GM20431 (cell line): ENCODE data around the gene ORMDL2.

Experiments
- in situ Hi-C: fragments of 300-500 bp; cut with MseI, MboI; formaldehyde crosslinking; loops from one replicate; pipeline ENCODE4 v1.15.0; 2020; ENCODE audit warnings: low sequenced_read_pairs; ENCODE audit not compliant: unreplicated experiment

The ORMDL2 gene, protein sequence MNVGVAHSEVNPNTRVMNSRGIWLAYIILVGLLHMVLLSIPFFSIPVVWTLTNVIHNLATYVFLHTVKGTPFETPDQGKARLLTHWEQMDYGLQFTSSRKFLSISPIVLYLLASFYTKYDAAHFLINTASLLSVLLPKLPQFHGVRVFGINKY

DNA sequence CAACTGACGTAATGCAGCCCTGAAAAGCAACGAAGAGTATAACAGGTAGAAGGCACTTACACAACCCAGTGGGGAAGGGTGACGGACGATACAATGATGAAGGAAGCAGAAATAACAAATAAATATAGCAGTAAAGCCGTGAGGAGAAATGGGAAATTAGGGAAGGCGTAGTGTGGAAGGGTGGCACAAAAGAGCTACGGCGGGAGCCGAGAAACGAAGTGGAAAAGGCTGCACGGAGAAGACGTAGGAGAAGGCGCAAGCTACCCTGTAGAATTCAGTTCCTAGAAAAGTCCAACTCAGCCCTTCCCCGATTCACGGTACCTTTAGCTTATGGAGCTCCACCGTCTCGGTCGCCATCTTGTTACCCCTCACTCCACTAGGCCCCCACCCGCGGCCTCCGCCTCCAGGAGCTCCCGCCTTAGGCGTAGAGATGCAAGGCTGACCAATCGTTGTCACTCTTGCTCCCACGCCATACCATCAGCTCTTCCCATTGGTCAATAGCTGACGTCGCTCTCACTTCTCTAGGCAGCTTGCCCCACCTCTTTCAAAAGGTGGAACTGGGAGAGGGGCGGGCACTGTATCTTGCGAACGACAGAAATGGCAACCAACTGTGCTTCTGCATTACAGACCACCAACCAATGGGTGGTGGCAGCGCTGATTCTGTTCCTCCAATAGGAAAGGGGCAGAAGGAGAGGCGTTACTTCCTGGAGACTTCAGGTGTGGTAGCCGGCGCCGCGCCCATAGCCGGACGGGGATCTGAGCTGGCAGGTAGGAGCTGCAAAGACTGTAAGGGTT is at the start of gene ORMDL2, which contains the start of gene SARNP:
TSS of gene ORMDL2 (plus strand) at position 697 of the 795 bp plus-strand sequence. CDS start 959 bp downstream, outside the sequence.
TSS of gene SARNP (minus strand) at position 380 of the 795 bp plus-strand sequence. CDS start at position 357, 23 bp downstream.
- in situ Hi-C loops: no loop called here

- in situ Hi-C loops: no loop called here
These were observed 46.1 kb upstream of the ORMDL2 start for GRCh38 chr12:55771736-55772135.

- in situ Hi-C loops: no loop called here
These were observed 40.0 kb upstream of the ORMDL2 start for GRCh38 chr12:55777856-55778255.

- in situ Hi-C loops: no loop called here
These were observed 37.2 kb upstream of the ORMDL2 start for GRCh38 chr12:55780685-55781084.

- in situ Hi-C loops: no loop called here
These were observed 29.3 kb upstream of the ORMDL2 start for GRCh38 chr12:55788546-55788945.

DNA sequence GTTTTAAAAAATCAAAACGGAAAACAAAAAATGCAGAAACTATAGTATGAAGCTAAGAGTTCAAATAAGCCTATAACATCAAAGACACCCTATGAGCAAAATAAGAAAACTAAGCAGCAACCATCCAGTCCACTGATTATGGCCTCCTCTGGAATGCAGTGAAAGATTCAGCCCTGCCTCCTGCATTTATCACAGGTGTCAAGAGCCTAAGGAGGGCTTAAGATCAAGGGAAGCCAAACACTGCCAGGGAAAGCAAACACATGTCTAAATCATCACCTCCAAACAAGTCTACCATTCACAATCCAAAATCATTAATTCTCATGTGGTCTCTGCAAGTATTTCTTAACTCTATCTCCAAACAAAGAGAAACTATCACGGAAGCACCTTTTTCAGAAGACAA is 28.7 kb upstream of the ORMDL2 start:
- in situ Hi-C loops: no loop called here

GRCh38 chr12:55789893-55790292 is 27.9 kb upstream of the ORMDL2 start:
- in situ Hi-C loops: no loop called here

DNA sequence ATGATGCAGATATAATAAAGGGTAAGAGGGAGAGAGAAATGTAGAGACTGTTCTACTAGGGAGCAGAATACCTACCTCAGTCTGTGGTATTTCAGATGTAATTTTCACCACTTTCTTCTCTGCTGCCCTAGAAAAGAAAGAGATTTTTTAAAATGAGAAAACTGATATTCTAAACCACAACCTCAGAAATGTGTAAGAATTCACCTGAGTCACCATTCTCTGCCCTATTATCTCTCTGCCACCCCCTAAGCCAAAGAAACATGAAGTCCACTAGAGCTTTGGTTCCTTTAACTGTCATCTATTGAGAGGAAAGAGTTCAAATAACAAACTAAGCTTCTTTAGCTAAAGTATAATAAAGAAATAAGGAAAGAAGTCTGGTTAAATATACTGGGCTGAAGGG is 21.9 kb upstream of the ORMDL2 start:
- in situ Hi-C loops: no loop called here

GRCh38 chr12:55797068-55797467 is 20.8 kb upstream of the ORMDL2 start:
- in situ Hi-C loops: no loop called here

DNA sequence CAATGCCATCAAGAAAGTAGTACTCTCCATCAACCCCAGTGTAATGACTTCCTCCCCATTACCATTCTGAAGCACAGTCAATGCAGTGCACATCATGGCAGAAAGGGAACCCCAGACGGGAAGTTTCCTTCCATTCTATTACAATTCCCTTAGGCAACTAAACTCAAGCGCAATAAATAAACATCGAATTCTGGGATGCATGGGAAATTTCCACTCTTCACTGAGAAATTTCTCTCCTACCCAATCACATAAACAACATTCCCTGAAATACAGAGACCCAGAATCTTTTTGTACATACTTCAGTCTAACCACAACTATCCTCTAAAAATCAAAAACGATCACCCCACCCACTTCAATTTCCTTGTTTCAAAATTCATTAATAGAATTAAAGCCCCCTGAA is 20.3 kb upstream of the ORMDL2 start:
- in situ Hi-C loops: no loop called here

- in situ Hi-C loops: no loop called here
These were observed 10.9 kb upstream of the ORMDL2 start for GRCh38 chr12:55806982-55807381.

GRCh38 chr12:55809274-55809673 is 8.6 kb upstream of the ORMDL2 start:
- in situ Hi-C loops: no loop called here

- in situ Hi-C loops: no loop called here
These were observed 5.8 kb upstream of the ORMDL2 start for GRCh38 chr12:55812088-55812487.

DNA sequence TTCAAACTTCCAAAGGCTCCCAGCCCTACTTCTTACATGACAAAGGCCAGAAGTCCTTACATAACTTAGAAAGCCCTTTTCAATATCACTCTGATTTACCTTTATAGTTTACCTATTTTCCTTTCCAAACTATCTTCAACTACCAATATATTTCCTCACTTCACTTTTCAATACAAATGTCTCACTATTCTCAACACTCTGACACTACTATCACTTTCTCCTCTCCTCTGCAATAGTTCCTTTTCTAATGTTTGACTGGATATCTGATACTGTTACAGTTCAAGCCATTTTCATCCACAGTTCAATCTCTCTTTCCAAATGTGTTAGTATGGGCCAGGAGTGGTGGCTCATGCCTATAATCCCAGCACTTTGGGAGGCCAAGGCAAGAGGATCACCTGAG is 3.6 kb upstream of the ORMDL2 start:
- in situ Hi-C loops: no loop called here

GRCh38 chr12:55815473-55815872 is 2.4 kb upstream of the ORMDL2 start:
- in situ Hi-C loops: no loop called here

- in situ Hi-C loops: no loop called here
These were observed 928 bp upstream of the ORMDL2 start for GRCh38 chr12:55816881-55817344.

DNA sequence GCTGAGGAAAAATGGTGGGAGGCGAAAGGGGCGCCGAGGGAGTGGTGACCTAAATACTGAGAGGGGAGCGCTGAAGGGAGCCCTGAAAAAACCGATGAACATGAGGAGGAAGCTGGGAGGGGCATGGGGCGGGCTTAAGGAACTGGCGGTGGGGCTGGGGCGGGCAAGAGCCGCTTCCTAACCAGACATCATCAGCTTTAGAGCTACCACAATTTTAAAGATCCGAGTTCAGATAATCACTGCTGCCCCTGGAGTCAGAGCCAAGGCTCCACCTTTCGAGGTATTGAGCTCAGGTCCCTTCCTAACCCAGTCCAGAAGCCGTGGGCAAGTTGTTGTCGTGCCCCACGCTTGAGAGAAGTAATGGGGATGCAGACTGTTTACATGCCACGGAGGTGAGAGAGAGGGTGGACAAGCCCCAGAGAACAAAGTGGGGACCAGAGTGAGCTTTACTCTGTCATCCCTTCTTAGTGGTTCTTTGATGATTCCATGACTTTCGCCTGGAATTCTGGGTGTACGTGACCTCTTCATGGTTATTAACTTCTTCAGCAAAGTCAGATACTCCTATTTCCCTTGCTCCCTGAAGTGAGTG is 393 bp downstream of the ORMDL2 start:
- in situ Hi-C loops: no loop called here

GRCh38 chr12:55818886-55819285 is 1.0 kb downstream of the ORMDL2 start:
- in situ Hi-C loops: no loop called here

GRCh38 chr12:55820679-55821078 is 2.8 kb downstream of the ORMDL2 start:
- in situ Hi-C loops: no loop called here

GRCh38 chr12:55822228-55822627 is 4.4 kb downstream of the ORMDL2 start:
- in situ Hi-C loops: no loop called here

- in situ Hi-C loops: no loop called here
These were observed 5.6 kb downstream of the ORMDL2 start for GRCh38 chr12:55823419-55823818.
